LHCN-M2 (cell line): Measurements from ENCODE around the gene TAL1. TPM values are rescaled to one million over a fixed set of nuclear protein-coding genes. Genes with fewer than 3 reads are reported as not detected.
A peak's percentile ranks its signal among the peaks of the same experiment; 100 is the strongest.
"Not testable (repeated sequence)": the region's sequence is repeated elsewhere in the genome, so short reads cannot be mapped to it uniquely, and the experiment has no call there.

Source experiments
- DNase-seq: peaks from one replicate; pipeline ENCODE4 v3.0.0-alpha.2; 2012; ENCODE audit warnings: low read depth
- polyA plus RNA-seq: library from polyadenylated mRNA; unstranded; fragments of >200 nt; gene quantifications from one replicate; pipeline ENCODE4 v1.2.1, GENCODE V29; 2012; ENCODE audit warnings: missing spikeins
- total RNA-seq: library from RNA; depleted of rRNA; stranded (reverse); fragments of >200 nt; gene quantifications from 2 replicates; pipeline ENCODE4 v1.2.3, GENCODE V29; 2014; rRNA removed

TAL1 gene
- not detected in 2 replicates for total RNA-seq
- polyA plus RNA-seq: not detected

DNA sequence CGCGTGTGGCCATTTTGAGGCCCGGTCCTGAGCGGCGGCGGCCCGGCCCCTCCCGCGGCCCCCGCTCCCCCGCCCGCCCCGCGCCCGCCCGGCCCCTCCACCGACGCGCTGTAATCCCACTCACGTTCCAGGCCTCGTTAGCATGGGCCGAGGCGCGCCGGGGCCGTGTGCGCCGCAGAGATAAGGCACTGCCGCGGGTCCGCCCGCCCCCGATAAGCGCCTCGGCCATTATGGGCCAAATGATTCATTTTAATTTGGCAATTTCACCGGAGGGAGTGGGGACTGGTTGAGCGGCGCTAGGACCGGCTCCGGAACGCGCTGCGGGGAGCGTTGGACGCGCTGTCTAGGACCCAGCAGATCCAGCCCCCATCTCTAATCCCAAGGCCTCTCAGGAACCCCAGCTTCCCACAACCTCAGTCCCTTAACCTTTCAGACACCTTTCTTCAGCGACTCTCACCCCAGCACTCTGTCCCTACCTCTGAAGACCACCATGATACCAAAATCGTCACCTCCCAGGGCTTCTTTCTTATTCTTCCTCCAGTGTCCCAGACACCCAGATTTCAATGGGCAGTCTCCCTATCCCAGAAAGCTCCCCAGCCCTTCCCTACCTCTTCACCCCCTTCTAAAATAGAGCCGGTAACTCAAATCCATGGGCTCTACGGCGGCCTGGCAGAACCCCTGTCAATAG is at the start of gene TAL1:
TAL1 (minus strand) TSS at position 39 of the 688 bp plus-strand sequence. CDS start 6,337 bp downstream, outside the sequence.
- DNase-seq: no peak

DNA sequence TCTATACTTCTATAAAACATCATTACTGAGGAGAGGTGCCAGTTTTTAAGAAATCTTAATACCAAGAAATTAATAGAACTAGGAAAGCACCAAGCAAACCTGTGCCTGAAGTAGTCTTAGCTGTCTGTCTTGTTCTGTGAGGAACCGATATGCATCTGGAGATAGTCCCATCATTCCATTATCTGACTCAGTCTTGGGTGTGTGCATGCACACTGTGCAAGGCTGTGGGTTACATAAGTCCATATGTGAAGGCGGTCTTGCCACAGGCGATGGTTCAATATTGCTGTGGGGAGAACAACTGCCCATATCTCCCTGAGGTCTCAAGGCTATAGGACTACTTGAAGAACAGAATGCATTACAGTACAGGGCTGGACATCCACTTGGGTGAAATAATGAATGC is 48.1 kb upstream of the TAL1 start:
- DNase-seq: no peak

DNA sequence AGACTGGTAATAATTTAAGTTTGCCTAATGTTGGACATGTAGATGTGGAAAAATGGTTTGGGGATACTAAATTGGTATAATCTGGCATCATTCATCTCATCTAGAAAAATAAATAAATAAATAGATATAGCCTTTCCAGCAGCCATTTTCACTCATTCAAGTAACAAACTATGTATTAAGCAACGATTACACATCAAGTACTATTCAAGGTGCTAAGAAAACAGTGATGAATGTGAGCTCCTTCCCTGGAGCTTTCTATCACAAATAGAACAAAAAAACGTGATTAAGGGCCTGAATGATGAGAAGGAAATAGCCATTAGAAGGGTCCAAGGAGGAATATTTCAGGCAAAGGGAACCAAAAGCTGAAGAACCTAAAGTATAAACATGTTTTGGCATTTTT is 44.8 kb upstream of the TAL1 start:
- DNase-seq: no peak

DNA sequence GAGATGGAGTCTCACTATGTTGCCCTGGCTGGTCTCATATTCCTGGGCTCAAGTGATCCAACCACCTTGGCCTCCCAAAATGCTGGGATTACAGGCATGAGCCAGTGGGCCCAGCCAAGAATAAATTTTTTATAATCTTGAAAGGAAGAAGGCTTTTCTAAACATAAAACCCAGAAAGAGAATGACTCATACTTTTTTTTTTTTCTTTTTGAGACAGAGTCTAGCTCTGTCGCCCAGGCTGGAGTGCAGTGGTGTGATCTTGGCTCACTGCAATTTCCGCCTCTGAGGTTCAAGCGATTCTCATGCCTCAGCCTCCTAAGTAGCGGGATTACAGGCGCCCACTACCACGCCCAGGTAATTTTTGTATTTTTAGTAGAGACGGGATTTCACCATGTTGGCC is 43.8 kb upstream of the TAL1 start:
- DNase-seq: not testable (repeated sequence)

DNA sequence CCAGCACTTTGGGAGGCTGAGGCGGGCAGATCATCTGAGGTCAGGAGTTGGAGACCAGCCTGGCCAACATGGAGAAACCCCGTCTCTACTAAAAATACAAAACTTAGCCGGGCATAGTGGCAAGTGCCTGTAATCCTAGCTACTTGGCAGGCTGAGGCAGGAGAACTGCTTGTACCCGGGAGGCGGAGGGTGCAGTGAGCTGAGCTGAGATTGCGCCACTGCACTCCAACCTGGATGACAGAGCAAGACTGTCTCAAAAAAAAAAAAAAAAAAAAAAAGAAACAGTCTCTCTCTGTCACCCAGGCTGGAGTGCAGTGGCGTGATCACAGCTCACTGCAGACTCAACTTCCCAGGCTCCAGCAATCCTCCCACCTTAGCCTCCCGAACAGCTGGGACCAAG is 33.5 kb upstream of the TAL1 start:
- not testable (repeated sequence) for DNase-seq

DNA sequence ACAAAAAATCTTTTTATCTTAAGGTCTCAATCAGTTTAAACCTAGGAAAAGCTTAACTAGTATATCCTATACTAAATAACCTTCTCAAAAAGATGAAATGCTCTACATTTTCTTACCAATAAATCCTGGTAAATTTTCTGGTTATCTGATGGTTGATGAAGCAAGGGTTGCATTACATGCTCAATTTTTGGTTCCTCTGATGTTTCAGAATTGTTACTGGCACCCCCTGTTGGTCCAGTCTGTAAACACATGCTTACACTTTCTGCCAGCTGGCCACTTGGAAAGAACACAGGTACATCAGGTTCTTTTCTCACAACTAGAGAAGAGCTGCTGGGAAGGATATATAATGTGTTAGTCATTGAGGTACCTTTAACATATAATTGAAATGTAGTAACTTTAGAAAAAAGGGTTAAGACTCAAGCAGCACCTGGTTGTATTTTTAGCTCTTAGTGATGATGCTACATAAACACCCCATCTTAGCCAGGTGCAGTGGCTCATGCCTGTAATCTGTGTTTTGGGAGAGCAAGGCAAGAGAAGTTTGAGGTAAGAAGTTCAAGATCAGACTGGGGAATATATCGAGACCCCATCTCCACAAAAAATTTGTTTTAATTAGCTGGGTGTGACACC is 30.9 kb upstream of the TAL1 start:
- peak; percentile 25 for DNase-seq

DNA sequence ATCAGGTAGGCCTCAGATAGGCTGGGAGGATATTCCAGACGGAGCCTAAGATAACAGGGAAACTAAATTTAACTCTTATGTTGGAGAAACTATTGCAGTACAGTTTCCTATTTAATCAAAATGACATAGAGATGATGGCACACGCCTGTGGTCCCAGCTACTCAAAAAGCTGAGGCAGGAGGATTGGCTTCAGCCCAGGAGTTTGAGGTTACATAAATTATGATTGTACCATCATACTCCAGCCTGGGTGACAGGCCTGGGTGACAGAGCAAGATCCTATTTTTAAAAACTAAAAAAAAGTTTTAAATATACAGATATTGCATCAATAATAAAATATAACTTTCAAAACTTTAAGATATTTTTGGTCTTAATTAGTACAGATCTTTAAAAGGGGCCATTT is 25.2 kb upstream of the TAL1 start:
- no peak for DNase-seq

DNA sequence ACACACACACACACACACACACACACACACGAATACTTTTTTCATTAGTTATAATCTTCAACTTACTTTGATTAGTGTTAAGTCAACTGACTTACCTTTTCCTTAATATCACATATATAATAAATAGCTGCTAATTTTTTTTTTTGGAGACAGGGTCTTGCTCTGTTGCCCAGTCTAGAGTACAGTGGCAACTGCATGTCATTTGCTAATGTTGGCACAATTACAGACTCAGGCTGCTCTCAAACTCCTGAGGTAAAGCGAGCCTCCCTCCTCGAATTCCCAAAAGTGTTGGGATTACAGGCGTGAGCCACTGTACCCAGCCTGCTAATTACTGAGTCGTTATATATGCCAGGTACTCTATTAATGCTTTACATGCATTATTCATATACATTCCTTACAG is 20.8 kb upstream of the TAL1 start:
- no peak for DNase-seq

DNA sequence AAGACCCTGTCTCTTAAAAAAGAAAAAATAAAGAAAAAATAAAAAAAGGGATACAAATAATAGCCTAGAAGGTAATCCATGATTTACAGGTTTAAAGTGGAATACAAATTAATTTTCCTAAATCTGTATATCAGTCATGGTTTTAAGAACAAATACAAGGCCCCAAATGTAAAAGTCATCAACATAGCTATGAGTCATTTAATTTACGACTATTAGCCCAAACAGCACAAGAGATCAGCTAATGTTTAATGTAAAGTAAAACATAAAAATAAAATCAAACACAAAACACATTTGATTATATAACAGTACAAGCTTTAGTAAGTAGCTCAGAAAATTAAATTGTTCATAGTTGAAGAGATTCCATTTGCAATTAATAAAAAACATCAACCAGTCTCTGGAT is 20.3 kb upstream of the TAL1 start:
- no peak for DNase-seq

DNA sequence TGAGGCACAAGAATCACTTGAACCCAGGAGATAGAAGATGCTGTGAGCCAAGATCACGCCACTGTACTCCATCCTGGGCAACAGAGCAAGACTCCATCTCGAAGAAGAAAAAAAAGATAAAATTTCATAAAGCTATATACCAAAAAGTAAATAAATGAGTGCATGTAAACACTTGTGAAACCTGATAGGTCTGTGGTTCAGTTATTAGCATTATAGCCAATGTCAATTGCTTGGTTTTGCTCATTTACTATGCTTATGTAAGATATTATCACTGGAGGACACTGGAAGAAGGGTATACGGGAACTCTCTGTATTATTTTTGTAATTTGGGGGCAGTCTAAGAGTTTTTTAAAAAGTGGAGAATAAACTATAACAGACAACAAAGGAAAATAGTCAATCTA is 17.7 kb upstream of the TAL1 start:
- no peak for DNase-seq

DNA sequence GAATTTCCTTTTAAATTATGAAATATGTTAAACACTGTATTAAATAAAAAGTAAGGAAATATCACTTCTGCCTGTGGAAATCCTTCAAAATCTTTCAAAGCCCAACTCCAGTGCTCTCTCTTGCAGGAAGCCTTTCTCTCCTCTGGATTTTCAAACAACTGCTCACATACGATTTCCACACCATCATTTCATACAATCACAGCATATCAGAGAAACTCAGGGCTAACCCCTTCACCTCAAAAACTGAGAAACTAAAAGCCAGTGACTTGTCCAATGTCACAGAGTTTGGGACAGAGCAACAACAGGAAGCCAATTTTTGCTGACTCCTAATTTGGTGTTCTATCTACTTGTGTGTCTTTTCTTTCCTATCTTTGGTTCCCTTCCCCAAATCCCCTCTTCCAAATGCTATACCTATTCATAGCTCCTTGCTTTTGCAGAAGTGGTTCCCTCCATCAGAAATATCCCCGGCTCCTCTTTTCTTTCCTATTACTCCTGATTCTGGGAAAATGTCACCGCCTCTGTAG is 12.4 kb upstream of the TAL1 start:
- DNase-seq: no peak

DNA sequence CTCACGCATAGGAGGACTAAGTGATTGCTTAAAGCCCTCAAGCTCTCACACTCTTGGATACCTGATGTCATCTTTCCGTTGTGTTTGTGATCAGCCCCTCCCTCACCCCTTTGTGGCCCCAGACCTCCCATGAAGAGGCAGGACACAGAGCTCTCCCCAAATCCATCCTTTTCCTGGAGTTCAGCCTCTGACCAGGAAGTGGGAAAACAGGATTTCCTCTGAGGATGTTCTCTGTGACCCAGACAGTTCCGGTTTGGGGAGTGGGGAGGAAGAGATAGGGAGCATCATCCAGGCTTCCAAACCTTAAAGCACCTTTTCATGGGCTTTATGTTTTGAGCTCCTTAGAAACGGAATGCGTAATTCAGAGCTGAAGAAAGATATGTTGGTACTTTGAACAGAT is 11.9 kb upstream of the TAL1 start:
- DNase-seq: no peak

DNA sequence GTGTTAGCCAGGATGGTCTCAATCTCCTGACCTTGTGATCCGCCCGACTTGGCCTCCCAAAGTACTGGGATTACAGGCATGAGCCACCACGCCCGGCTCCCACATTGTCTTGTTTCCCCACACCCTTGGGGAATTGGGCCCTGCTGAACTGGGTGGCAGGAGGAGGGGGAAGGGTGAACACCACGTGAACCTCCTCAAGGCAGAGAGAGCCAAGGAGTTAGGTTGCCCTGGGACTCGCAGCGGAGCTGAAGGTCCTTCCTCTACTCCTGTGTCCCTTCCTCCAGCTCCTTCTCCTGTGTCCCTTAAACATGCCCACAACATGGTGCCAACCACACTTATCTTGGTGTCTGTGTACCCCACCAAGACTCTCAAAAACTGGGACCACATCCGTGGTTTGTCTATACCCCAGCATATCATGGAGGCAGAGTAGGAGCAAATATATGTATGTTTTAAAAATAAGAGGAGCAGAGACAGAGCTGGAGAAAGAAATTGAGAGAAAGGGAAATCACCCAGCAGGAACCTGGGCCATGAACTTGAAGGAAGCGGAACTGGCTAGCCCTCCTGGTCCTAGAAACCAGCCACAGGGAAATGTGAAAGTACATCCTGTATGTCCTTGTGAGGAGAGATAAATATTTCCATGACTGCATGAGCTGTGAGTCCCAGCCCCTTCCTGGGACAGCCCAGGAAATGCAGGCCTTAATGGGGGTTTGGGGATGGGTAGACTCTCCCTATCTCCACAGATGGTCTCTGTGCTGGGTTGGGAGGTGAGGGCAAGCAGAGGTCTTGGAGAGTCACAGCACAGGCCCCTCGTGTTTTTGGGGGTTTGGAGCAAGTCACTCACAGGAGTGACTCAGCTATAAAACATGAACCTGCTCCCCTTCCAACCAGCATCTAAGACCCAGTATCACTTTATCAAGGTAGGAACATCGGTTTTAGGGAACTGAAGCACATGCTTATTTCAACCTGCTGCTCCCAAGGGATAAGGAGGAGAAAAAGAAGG is 9.4 kb upstream of the TAL1 start:
- no peak for DNase-seq

DNA sequence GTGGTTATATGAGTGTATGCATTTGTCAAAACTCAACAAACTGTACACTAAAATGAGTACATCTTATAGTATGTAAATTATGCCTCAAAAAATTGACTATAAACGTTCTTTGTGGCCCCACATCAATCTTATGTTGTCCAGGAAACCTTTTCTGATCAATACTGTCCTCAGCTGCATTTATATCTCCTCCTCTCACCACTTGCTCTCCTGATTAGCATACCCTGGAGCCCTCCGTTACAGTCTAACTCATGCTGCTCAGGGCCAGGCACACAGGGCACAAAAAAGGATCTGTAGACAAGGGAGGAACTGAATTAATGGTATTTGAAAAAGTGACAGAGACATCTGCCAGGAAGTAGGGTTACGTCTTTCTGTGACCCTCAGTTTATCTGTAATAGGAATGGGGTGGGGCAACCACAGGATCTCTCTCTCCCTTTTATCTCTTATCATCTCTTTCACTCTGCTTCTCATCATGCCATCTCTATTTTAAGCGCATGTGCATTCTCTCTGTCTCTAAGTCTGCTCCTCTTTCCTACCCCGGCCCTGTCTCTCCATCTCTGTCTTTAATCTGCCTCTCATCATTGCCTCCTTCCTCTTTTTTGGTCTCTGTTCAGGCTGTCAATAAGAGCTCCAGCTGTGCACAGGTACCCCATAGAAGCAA is 7.0 kb upstream of the TAL1 start:
- DNase-seq: no peak

DNA sequence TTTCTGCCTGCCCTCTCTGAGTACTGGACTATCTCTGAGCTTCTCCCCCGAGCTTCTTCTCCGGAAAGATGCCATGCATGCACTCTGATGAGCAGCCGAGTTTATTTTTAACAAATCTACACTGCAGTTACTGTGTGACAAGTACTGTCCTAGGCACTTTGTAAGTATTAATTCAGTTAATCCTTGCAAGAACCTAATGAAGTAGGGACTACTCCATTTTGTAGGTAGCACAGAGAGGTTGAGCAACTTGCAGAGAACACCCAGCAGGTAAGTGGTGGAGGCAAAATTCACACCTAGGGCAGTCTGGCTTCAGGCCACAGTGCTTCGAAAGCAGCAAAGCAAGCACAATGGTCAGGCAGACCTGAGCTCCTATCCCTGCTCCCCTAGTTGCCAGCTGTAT is 3.8 kb upstream of the TAL1 start:
- no peak for DNase-seq

DNA sequence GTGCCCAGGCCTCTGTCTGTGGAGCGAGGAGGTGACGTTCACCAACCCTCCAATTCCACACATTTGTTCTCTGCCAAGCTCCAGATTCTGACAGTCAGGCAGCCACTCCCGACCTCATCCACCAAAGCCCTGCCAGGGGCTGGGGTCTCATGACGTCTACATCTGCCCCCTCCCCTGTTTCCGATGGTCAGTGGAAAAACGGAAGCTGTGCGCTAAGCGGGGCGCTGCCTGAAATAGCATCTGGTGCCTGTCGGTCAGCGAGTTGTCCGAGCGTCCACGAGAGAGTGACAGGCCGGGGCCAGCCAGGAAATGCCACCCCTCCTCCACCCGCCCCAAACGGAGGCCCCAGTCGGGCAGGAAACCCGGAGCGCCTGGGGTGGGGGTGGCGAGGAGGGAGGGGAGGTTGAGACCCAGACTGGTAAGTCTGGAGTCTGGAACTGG is 3.2 kb upstream of the TAL1 start:
- DNase-seq: no peak

DNA sequence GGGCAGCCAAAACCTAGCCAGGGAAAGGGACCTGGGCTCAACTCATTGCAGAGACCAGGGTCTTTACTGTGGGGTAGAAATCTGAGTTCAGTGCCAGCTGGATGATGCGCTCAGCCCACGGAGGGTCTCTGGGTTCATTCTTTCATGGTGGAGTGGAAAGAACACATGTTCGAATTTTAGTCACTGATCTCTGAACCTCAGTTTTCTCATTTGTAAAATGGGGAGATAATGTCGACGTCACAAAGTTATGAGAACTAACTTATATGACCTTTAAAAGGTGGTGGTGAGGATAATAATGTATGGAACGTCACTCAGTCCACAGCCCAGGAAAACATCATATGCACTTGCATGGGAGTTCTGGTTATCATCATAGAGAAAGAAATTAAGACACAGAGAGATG is 1.2 kb upstream of the TAL1 start:
- DNase-seq: no peak

DNA sequence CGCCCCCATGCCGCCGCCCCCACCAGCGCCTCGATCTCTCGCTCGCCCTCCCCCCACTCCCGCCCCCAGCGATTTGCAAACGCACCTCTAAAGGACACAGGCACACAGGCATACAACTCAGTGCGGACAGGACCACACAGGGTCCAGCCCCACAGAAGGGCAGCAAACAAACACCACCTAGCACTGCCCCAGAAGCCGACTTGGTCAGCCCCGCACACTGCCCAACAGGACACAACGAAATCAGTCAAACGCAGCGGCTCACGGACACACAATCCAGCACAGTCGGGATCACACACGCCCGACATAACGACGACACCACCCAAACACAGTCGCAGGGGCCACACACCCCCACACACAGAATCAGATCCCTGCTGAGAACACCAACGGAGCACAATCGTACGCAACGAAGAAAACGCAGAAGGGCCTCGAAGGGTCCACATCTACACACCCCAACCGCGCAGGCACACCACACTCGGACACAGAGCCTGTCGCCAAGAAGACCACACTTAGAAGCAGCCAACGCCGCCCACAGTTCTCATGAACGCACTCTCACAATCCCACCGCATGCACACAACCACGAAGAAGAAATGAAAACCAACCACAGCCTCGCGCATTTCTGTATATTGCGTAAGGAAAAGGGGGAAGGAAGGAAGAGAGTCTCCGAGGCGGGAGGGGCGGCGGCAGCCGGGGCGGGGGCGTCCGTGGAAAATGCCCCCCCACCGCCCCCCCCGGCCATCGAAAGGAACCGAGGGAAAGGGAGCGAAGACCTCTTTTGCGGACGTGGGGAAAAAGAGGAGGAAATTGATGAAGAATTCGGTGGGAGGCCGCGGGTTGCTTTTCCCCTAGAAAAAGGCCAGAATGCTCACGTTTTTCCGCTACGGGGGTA is 481 bp downstream of the TAL1 start:
- peak; percentile 11 for DNase-seq

DNA sequence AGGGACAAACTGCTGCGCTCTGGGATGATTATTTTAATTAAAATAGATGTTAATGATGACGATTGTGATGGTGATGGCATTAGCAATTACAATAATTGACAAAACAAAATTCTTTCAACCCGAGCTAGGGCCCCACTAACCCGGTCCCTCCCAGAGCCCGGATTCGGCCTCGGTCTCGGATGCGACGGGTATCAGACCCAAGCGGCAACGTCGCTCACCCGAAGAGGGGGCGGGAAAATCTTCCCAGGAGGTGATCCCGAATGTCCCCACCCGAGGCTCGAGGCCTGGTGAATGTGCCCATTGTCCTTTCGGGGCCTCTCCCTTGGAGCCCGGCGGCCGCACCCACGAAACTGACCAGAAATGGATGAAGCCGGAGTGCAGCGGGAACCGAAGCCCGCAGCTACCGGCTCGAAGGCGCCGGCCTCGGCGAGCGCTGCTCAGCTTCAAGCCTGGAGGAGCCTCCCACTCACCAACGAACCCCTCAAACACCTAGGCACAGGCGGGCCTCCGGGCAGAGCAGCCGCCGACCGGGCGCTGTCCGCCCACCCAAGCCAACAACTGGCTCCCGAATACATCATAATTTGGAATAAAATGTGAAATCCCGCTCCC is 1.2 kb downstream of the TAL1 start:
- no peak for DNase-seq
